SHP77 (cell line): Measurements from ENCODE around the gene TNS2.
"Not testable (repeated sequence)": the region's sequence is repeated elsewhere in the genome, so short reads cannot be mapped to it uniquely, and the experiment has no call there.

Source experiments
- DNase-seq, 2 experiments: peaks; one replicate each; lab custom pipeline; 2025; lab: John Stamatoyannopoulos, UW

TNS2 gene

GRCh38 chr12:53112431-53112830 is 62.6 kb downstream of the TNS2 start:
- not testable (repeated sequence) for DNase-seq

GRCh38 chr12:53113136-53113705 is 63.4 kb downstream of the TNS2 start:
- DNase-seq: no peak

GRCh38 chr12:53113951-53114350 is 64.1 kb downstream of the TNS2 start:
- no peak for DNase-seq
